Liver (tissue), 9 donors: ENCODE measurements around the gene MPPED2. TPM values are rescaled to one million over a fixed set of nuclear protein-coding genes. Genes with fewer than 3 reads are reported as not detected.

ENCODE experiments used
- DNase-seq: peaks from one replicate; pipeline ENCODE4 v3.0.0-alpha.2; 2017; ENCODE audit warnings: low spot score
- H3K27ac ChIP-seq, 2 donors: one replicate each; pipeline ENCODE4 v1.7.0; 2013; ENCODE audit warnings: inconsistent platforms in 2 of 2, low read length in 2 of 2, control low read depth in 1 of 2, low read depth in 1 of 2, mild to moderate bottlenecking in 1 of 2
- H3K27me3 ChIP-seq, 4 donors: one replicate each; pipeline versions ENCODE4 v1.6.1 to v1.7.0; 2013; ENCODE audit warnings: low read length in 3 of 4, inconsistent platforms in 1 of 4, mild to moderate bottlenecking in 1 of 4, moderate library complexity in 1 of 4; ENCODE audit not compliant: control insufficient read depth in 4 of 4, insufficient read depth in 4 of 4
- H3K36me3 ChIP-seq, 4 donors: one replicate each; pipeline versions ENCODE4 v1.6.1 to v1.7.0; 2013; ENCODE audit warnings: low read length in 3 of 4, mild to moderate bottlenecking in 3 of 4, low read depth in 1 of 4, moderate library complexity in 1 of 4; ENCODE audit not compliant: control insufficient read depth in 4 of 4, insufficient read depth in 3 of 4
- H3K4me1 ChIP-seq, 4 donors: one replicate each; pipeline versions ENCODE4 v1.6.1 to v1.7.0; 2013; ENCODE audit warnings: low read length in 3 of 4, mild to moderate bottlenecking in 3 of 4, moderate library complexity in 1 of 4; ENCODE audit not compliant: control insufficient read depth in 4 of 4, insufficient read depth in 4 of 4
- H3K4me3 ChIP-seq, 3 donors: one replicate each; pipeline versions ENCODE4 v1.6.1 to v1.7.0; 2013; ENCODE audit warnings: low read length in 3 of 3, control low read depth in 1 of 3, low read depth in 1 of 3, mild to moderate bottlenecking in 1 of 3
- H3K9ac ChIP-seq, 2 donors: one replicate each; pipeline ENCODE4 v1.7.0; 2013; ENCODE audit warnings: low read length in 2 of 2, mild to moderate bottlenecking in 2 of 2, moderate library complexity in 2 of 2, control low read depth in 1 of 2, low read depth in 1 of 2
- H3K9me3 ChIP-seq, 4 donors: one replicate each; pipeline versions ENCODE4 v1.6.1 to v1.7.0; 2013; ENCODE audit warnings: low read length in 3 of 4; ENCODE audit not compliant: control insufficient read depth in 4 of 4
- ATF3 ChIP-seq: IDR thresholded peaks from 2 replicates; pipeline ENCODE4 v1.6.1; 2016; ENCODE audit warnings: antibody characterized with exemption
- CTCF ChIP-seq: fragments of 150-350 bp; IDR thresholded peaks from 2 replicates; pipeline ENCODE4 v1.5.1; 2017; ENCODE audit warnings: improper control_type of control experiment, low read depth, low read length; ENCODE audit not compliant: missing input control
- EGR1 ChIP-seq, 2 donors: IDR thresholded peaks; 2 replicates each; pipeline ENCODE4 v1.6.1; 2016 to 2018; ENCODE audit warnings: antibody characterized with exemption in 2 of 2, low read depth in 2 of 2
- FOXA1 ChIP-seq: IDR thresholded peaks from 2 replicates; pipeline ENCODE4 v1.6.1; 2016; ENCODE audit warnings: antibody characterized with exemption
- FOXA2 ChIP-seq: IDR thresholded peaks from 2 replicates; pipeline ENCODE4 v1.6.1; 2016; ENCODE audit warnings: antibody characterized with exemption
- GABPA ChIP-seq, 2 donors: IDR thresholded peaks in 1 of 2; conservative IDR thresholded peaks in 1 of 2; 2 replicates each; pipeline ENCODE4 v1.6.1; 2016; ENCODE audit warnings: antibody characterized with exemption in 2 of 2, mild to moderate bottlenecking in 1 of 2, moderate library complexity in 1 of 2
- HNF4A ChIP-seq, 2 donors: conservative IDR thresholded peaks; 2 replicates each; pipeline ENCODE4 v1.6.1; 2016; ENCODE audit warnings: antibody characterized with exemption in 2 of 2, mild to moderate bottlenecking in 2 of 2
- HNF4G ChIP-seq: IDR thresholded peaks from 2 replicates; pipeline ENCODE4 v1.6.1; 2016; ENCODE audit warnings: antibody characterized with exemption
- JUND ChIP-seq, 2 donors: IDR thresholded peaks; 2 replicates each; pipeline ENCODE4 v1.6.1; 2016; ENCODE audit warnings: antibody characterized with exemption in 2 of 2
- MAX ChIP-seq: IDR thresholded peaks from 2 replicates; pipeline ENCODE4 v1.6.1; 2016; ENCODE audit warnings: antibody characterized with exemption
- NR2F2 ChIP-seq: IDR thresholded peaks from 2 replicates; pipeline ENCODE4 v1.6.1; 2016; ENCODE audit warnings: antibody characterized with exemption
- RAD21 ChIP-seq, 2 donors: IDR thresholded peaks; 2 replicates each; pipeline ENCODE4 v1.6.1; 2016; ENCODE audit warnings: antibody characterized with exemption in 2 of 2, mild to moderate bottlenecking in 2 of 2
- REST ChIP-seq: IDR thresholded peaks from 2 replicates; pipeline ENCODE4 v1.6.1; 2016; ENCODE audit warnings: antibody characterized with exemption, mild to moderate bottlenecking
- RXRA ChIP-seq, 2 donors: IDR thresholded peaks; 2 replicates each; pipeline ENCODE4 v1.6.1; 2017 to 2018; ENCODE audit warnings: antibody characterized with exemption in 2 of 2, mild to moderate bottlenecking in 1 of 2
- SP1 ChIP-seq: IDR thresholded peaks from 2 replicates; pipeline ENCODE4 v1.6.1; 2018; ENCODE audit warnings: antibody characterized with exemption, mild to moderate bottlenecking
- TAF1 ChIP-seq: conservative IDR thresholded peaks from 2 replicates; pipeline ENCODE4 v1.6.1; 2016; ENCODE audit warnings: antibody characterized with exemption, mild to moderate bottlenecking
- YY1 ChIP-seq: IDR thresholded peaks from 2 replicates; pipeline ENCODE4 v1.6.1; 2016; ENCODE audit warnings: antibody characterized with exemption, mild to moderate bottlenecking
- ZBTB33 ChIP-seq: IDR thresholded peaks from 2 replicates; pipeline ENCODE4 v1.6.1; 2016; ENCODE audit warnings: antibody characterized with exemption
- WGBS: extraction: QIAGEN DNeasy Blood & Tissue Kit; methylation state at CpG from one replicate; pipeline ENCODE4 v1.1.7; 2013; 5-methylcytosine and 5-hydroxymethylcytosine counted together
- polyA plus RNA-seq, 2 donors: library from polyadenylated mRNA; stranded (reverse) in 1 of 2; unstranded in 1 of 2; fragments of 200-250 nt in 1 of 2; fragments of >200 nt in 1 of 2; fragmentation: Nextera tagmentation in 1 of 2; extraction: Ambion mirVana in 1 of 2; gene quantifications; one replicate each; pipeline versions ENCODE4 v1.2.1 to v1.2.3, GENCODE V29; 2013 to 2015
- total RNA-seq, 2 donors: library from RNA; depleted of rRNA; stranded (reverse); fragments of >200 nt; gene quantifications; one replicate each; pipeline ENCODE4 v1.2.3, GENCODE V29; 2014
- donor health status: healthy.
- donor health status: healthy.
- donor health status: healthy.
- donor health status: healthy.
- donor health status: healthy.

MPPED2 gene
- total and polyA plus RNA-seq, 4 donors, result 0.22 to 1.6 (median 0.47) TPM

- no peaks in the 10 kb centered on the region for H3K9me3 ChIP-seq
- no peaks in the 10 kb centered on the region for H3K36me3 ChIP-seq
- no peak for DNase-seq
- no peak overlapping the region for H3K4me3 ChIP-seq
- no peak overlapping the region for H3K9ac ChIP-seq
- WGBS, result 85% methylated on average over 2 of the region's 2 CpGs
- H3K27me3 ChIP-seq, result no peaks in the 10 kb centered on the region
- no peak for TF ChIP-seq REST
- TF ChIP-seq JUND (IDR thresholded peaks at IDR 0.05), result no peak
- no peak for TF ChIP-seq RXRA (IDR thresholded peaks at IDR 0.05)
- no peak for TF ChIP-seq TAF1
- no peak for TF ChIP-seq CTCF
- no peak for TF ChIP-seq RAD21 (IDR thresholded peaks at IDR 0.05)
- TF ChIP-seq FOXA2, result no peak
- TF ChIP-seq ZBTB33, result no peak
- TF ChIP-seq FOXA1, result no peak
- no peak for TF ChIP-seq HNF4G
- no peak for TF ChIP-seq SP1
- TF ChIP-seq ATF3, result no peak
- TF ChIP-seq GABPA (IDR thresholded peaks at IDR 0.05 in 1 of 2, conservative IDR thresholded peaks at IDR 0.05 in 1 of 2), result no peak
- no peak for TF ChIP-seq NR2F2
- no peak for TF ChIP-seq EGR1 (IDR thresholded peaks at IDR 0.05; ENCODE audit: low read depth in 2 of 2)
- TF ChIP-seq MAX, result no peak
- no peak for TF ChIP-seq YY1
- no peak for TF ChIP-seq HNF4A (conservative IDR thresholded peaks at IDR 0.05)
- H3K4me1 ChIP-seq, result no peaks in the 10 kb centered on the region
- H3K27ac ChIP-seq, result no peak overlapping the region
Observed at GRCh38 chr11:30533445-30533947, 52.7 kb downstream of the MPPED2 start.
